GM19372 (cell line): ENCODE data around the gene POLD3.

Experiments used
- ATAC-seq: cut with Tn5 transposase; IDR thresholded peaks from one replicate; pipeline ENCODE4 v1.9.1; 2021; ENCODE audit warnings: mild to moderate bottlenecking, low read depth, moderate library complexity; ENCODE audit not compliant: unreplicated experiment

Gene POLD3

DNA sequence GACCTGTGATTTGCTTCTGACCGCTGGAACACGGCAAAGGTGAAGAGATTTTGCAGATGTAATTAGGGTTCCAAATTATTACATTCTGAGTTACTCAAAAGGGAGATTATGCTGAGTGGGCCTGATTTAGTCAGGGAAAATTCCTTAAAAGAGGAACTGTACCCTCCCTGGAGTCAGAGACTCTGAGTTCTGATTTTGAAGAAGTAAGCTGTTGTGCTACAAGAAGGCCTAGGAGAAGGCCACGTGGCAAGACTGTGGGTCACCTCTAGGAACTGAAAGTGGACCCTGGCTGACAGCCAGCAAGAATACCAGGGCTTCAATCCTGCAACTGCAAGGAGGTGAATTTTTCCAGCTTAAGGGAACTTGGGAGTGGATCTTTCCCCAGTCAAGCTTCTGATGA lies 93.5 kb downstream of the POLD3 start:
- ATAC-seq: no peak

DNA sequence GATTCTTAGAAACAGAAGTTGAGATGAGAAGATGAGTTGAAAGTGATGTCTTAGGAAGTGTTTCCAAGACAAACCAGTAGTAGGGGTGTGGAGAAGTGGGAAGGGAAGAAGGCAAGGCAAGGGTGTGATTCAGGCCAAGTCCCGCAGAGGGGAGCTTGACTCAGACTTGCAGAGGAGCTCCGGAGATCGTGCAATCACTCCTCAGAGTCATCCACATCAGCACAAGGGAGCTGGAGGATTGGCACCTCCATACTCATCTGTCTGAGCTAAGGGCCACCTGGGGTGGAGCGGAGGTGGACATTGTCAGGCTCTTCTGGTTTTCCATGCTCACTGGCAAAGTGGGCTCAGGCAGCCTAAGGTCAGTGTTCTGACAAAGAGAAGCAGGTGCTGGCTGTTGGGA lies 94.4 kb downstream of the POLD3 start:
- no peak for ATAC-seq

DNA sequence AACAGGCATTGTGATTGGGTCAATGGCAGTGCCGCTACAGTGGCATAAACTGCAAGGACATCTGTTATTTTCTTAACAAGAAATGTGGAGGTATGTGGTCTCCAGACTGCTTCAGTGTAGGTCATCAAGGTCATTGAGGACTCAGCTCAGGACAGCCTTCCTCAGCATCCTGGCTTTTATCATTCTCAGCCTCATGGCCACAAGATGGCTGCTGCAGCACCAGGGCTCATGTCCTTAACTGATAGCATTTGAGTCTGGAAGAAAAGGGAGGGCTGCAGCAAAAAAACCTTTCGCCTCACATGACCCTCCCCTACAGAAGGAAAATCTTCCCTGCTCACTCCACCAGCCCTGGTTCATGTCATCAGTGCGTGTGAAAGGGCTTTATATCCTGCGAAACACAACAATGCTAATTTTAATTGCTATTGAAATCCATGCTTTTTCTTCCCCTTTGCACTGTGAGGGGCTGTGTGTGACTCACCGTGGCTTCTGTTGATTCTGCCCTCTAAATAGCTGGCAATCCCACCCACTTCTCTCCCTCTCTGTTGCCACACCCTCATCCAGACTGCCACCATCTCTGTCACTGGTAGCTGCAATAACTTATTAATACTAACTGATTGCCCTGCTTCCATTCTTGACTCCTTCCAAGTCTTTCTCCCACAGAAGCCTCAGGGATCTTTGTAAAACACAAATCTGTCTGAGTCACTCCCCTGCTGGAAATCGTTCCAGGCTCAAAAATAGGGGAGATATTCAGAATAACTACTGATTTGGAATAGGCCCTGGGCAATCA lies 95.0 kb downstream of the POLD3 start:
- no peak for ATAC-seq

DNA sequence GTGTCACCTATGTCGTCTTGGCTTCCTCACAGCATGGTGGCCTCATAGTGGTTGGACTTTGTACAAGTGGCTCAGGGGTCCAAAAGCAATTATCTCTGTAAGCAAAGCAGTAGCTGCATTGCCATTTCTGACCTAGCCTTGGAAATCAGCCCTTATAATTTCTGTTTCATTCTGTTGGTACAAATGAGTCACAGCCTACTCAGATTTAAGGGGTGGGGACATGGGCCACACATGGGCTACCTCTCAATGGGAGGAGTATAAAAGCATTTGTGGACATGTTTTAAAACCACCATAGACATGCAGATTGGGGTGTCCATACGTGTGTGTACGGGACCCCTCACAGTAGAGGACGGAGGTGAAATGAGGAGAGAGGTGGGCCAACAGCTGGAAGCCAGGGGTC lies 97.3 kb downstream of the POLD3 start:
- no peak for ATAC-seq

DNA sequence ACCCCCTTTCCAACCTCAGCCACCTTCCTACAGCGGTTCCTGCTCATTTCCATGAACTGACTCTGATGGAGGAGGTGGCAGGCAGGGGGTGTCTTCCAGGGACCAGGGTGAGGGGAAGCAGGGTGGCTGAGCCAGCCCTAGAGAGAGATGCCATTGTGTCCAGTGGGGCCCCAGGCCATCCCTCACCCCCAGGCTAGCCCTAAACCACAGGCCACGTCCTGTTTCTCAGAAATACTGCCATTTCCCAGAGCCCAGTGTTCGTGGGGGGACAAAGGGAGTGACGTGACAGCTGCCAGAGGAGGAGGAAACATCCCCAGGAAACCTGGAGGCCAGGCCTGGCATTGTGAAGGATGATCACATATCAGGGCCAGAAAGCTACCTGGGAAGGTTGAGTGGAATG lies 99.4 kb downstream of the POLD3 start:
- ATAC-seq: no peak
